Vagina (tissue), 2 donors: ENCODE measurements around the gene C12orf60. TPM values are rescaled to one million over a fixed set of nuclear protein-coding genes. Genes with fewer than 3 reads are reported as not detected.

Experiments
- DNase-seq, 2 donors: peaks; one replicate each; pipeline ENCODE4 v3.0.0-alpha.2; 2017; ENCODE audit errors: extremely low spot score in 2 of 2
- H3K27ac ChIP-seq: fragments of 200-600 bp; sonication (generic); one replicate; pipeline ENCODE4 v1.5.1; 2019
- H3K27me3 ChIP-seq: fragments of 200-600 bp; sonication (generic); one replicate; pipeline ENCODE4 v1.5.1; 2019
- H3K36me3 ChIP-seq, 2 donors: fragments of 200-600 bp; sonication (generic); one replicate each; pipeline ENCODE4 v1.5.1; 2017 to 2019
- H3K4me1 ChIP-seq: fragments of 200-600 bp; sonication (generic); one replicate; pipeline ENCODE4 v1.5.1; 2019
- H3K4me3 ChIP-seq, 2 donors: fragments of 200-600 bp; sonication (generic); 1 replicate in 1 of 2; 2 replicates in 1 of 2; pipeline ENCODE4 v1.5.1; 2016 to 2019
- H3K9me3 ChIP-seq: fragments of 200-600 bp; sonication (generic); one replicate; pipeline ENCODE4 v1.5.1; 2019
- POLR2A ChIP-seq, 2 donors: fragments of 450-650 bp; IDR thresholded peaks; one replicate each; pipeline ENCODE4 v1.6.1; 2017; ENCODE audit warnings: antibody characterized with exemption in 2 of 2, mild to moderate bottlenecking in 2 of 2, moderate library complexity in 2 of 2
- POLR2AphosphoS5 ChIP-seq, 2 donors: sonication (generic); formaldehyde crosslinking; IDR thresholded peaks; one replicate each; pipeline ENCODE4 v1.9.0; 2017; ENCODE audit warnings: antibody characterized with exemption in 2 of 2, mild to moderate bottlenecking in 2 of 2, low read depth in 1 of 2; ENCODE audit not compliant: insufficient read depth in 1 of 2
- intact Hi-C: fragments of 100-400 bp; cut with DNase I; formaldehyde crosslinking; loops from one replicate; pipeline ENCODE4 v1.15.1; 2023
- total RNA-seq: library from RNA; depleted of rRNA; stranded (reverse); fragments of >200 nt; gene quantifications from one replicate; pipeline ENCODE4 v1.2.3, GENCODE V29; 2016
- TF ChIP-seq, protein P1 (sequence below), 3 experiments: fragments of 450-650 bp in 2 of 3; fragments of 200-600 bp in 1 of 3; sonication (generic) in 1 of 3; IDR thresholded peaks; one replicate each; pipeline ENCODE4 v1.5.1; 2017 to 2019; ENCODE audit warnings: antibody characterized with exemption in 3 of 3, mild to moderate bottlenecking in 2 of 3, moderate library complexity in 2 of 3

Gene C12orf60
- total RNA-seq, 1 donor from 2014 or later = 0.74 TPM

DNA sequence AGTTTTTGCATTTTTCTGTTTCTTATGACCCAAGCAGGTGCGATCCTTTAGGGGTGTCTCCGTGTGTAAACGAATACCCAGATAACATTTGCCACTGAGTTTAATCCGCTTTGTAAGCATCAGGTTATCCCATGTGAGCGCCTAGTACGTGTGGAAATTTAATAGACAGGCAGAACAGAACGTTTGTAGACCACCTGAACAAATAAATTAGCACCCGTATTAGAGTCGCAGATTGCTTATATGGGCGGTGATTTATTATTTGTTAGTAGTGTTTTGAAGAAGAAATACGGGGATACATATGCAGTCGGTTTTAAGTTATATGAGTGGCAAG is 325 bp downstream of the C12orf60 start:
- TF ChIP-seq POLR2A (IDR thresholded peaks at IDR 0.05) (no peak), POLR2AphosphoS5 (IDR thresholded peaks at IDR 0.05; ENCODE audit: insufficient read depth in 1 of 2, low read depth in 1 of 2) (peak in 1 of 2 donors; percentile 4)
- TF ChIP-seq, protein P1, sequence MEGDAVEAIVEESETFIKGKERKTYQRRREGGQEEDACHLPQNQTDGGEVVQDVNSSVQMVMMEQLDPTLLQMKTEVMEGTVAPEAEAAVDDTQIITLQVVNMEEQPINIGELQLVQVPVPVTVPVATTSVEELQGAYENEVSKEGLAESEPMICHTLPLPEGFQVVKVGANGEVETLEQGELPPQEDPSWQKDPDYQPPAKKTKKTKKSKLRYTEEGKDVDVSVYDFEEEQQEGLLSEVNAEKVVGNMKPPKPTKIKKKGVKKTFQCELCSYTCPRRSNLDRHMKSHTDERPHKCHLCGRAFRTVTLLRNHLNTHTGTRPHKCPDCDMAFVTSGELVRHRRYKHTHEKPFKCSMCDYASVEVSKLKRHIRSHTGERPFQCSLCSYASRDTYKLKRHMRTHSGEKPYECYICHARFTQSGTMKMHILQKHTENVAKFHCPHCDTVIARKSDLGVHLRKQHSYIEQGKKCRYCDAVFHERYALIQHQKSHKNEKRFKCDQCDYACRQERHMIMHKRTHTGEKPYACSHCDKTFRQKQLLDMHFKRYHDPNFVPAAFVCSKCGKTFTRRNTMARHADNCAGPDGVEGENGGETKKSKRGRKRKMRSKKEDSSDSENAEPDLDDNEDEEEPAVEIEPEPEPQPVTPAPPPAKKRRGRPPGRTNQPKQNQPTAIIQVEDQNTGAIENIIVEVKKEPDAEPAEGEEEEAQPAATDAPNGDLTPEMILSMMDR (IDR thresholded peaks at IDR 0.05) = no peak
- H3K27me3 ChIP-seq = no peaks in the 10 kb centered on the region
- H3K27ac ChIP-seq = peak overlapping the region; percentile 68
- DNase-seq = no peak
- intact Hi-C loops = no loop called here
- H3K4me3 ChIP-seq = peak overlapping the region; percentile 85 to 97
- peaks cover 0 to 9% of the 10 kb centered on the region in 2 donors for H3K36me3 ChIP-seq
- H3K9me3 ChIP-seq = no peaks in the 10 kb centered on the region
- H3K4me1 ChIP-seq = peaks cover 13% of the 10 kb centered on the region

- Histone ChIP-seq H3K27me3 (no peaks in the 10 kb centered on the region), H3K4me3 (no peak overlapping the region), H3K4me1 (no peaks in the 10 kb centered on the region), H3K9me3 (no peaks in the 10 kb centered on the region), H3K36me3 (no peaks in the 10 kb centered on the region), H3K27ac (no peak overlapping the region)
- TF ChIP-seq, protein P1 (IDR thresholded peaks at IDR 0.05) = no peak
- TF ChIP-seq POLR2A (IDR thresholded peaks at IDR 0.05) = no peak
- no peak for TF ChIP-seq POLR2AphosphoS5 (IDR thresholded peaks at IDR 0.05; ENCODE audit: insufficient read depth in 1 of 2, low read depth in 1 of 2)
- intact Hi-C loops = no loop called here
- DNase-seq = no peak
Observed at GRCh38 chr12:14810167-14810952, 6.9 kb downstream of the C12orf60 start.

DNA sequence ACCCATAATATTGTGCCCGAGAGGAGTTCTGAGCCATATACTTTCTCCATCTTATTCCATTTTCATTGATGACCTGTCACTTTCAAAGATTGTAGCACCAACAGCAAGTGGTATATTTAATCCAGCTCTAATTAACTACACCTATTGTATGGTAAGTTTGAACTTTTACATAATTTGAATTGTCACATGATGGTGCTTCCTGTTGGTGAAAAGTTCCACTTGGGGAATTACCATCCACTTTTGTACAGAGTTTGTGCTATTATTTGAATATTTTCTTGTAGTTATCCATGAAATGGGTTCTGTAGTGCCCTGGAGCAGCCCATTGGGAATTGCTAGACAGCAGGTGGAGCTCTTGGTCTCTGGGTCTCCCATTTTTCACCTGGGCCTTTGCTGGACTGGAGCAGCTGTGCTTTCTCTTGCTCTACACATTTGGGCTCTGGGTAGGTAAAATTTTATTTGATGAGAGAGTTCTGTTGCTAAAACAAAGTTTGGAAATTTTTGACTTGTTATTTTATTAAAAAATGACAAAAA is 7.5 kb downstream of the C12orf60 start:
- Histone ChIP-seq H3K27me3 (no peaks in the 10 kb centered on the region), H3K9me3 (no peaks in the 10 kb centered on the region), H3K4me3 (no peak overlapping the region), H3K36me3 (no peaks in the 10 kb centered on the region), H3K4me1 (no peaks in the 10 kb centered on the region), H3K27ac (no peak overlapping the region)
- DNase-seq = no peak
- intact Hi-C loops = no loop called here
- TF ChIP-seq, protein P1 (IDR thresholded peaks at IDR 0.05) = no peak
- no peak for TF ChIP-seq POLR2AphosphoS5 (IDR thresholded peaks at IDR 0.05; ENCODE audit: insufficient read depth in 1 of 2, low read depth in 1 of 2)
- no peak for TF ChIP-seq POLR2A (IDR thresholded peaks at IDR 0.05)

GRCh38 chr12:14811486-14811885 is 8.0 kb downstream of the C12orf60 start:
- H3K4me3 ChIP-seq = no peak overlapping the region
- intact Hi-C loops = no loop called here
- no peak for DNase-seq
- no peaks in the 10 kb centered on the region for H3K27me3 ChIP-seq
- H3K4me1 ChIP-seq = no peaks in the 10 kb centered on the region
- no peaks in the 10 kb centered on the region for H3K36me3 ChIP-seq
- no peaks in the 10 kb centered on the region for H3K9me3 ChIP-seq
- TF ChIP-seq, protein P1 (IDR thresholded peaks at IDR 0.05) = no peak
- no peak overlapping the region for H3K27ac ChIP-seq

DNA sequence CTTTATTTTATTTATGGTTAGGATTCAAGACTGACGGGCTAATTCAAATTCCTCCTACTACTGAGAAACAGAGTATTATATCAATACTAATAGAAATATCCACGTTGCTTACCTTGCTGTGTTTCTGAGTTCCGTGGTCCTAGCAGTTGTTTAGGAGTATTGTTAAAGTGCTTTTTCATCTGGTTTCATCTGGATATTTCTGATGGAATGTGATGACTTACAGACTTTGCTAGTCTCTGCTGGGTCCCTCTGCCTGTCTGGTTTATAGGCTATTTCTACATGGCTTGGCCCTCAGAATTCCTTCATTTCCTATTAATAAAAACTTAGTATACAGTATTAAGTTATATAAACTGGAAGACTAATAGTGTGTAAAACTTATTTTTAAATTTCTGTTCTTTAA is 10.5 kb downstream of the C12orf60 start, which contains the start of gene SMCO3:
TSS of gene SMCO3 (minus strand) at position 169 of the 400 bp plus-strand sequence. CDS start 7,502 bp downstream, outside the sequence.
- DNase-seq = no peak
- peak within 1 kb of the TSS; percentile 21 to 24 for H3K4me3 ChIP-seq
- peak within 1 kb of the TSS; percentile 33 for H3K27ac ChIP-seq
- TF ChIP-seq, protein P1 (IDR thresholded peaks at IDR 0.05) = no peak
- no peak for TF ChIP-seq POLR2A (IDR thresholded peaks at IDR 0.05)
- TF ChIP-seq POLR2AphosphoS5 (IDR thresholded peaks at IDR 0.05; ENCODE audit: insufficient read depth in 1 of 2, low read depth in 1 of 2) = no peak
- no peaks in the 10 kb centered on the region for H3K36me3 ChIP-seq
- no peaks in the 10 kb centered on the region for H3K4me1 ChIP-seq
- H3K9me3 ChIP-seq = no peaks in the 10 kb centered on the region
- intact Hi-C loops = no loop called here
- H3K27me3 ChIP-seq = no peaks in the 10 kb centered on the region
